ENCODE results near the gene CYSLTR1. TPM values are rescaled to one million over a fixed set of nuclear protein-coding genes. Genes with fewer than 3 reads are reported as not detected.

CYSLTR1 gene
- total RNA-seq, 1 donor from 2014 or later = 20.7 TPM

GRCh38 chrX:78326401-78326800 is 1.0 kb downstream of the CYSLTR1 start:
- no peak for DNase-seq
- no peak for ATAC-seq (ENCODE audit: low read depth)
- POLR2A ChIA-PET = interaction anchor here (0.6 kb wide), 1 partner anchor 54 kb away, joined by 3 read pairs; no protein-coding TSS in a partner anchor
- no peak for TF ChIP-seq CTCF (IDR thresholded peaks at IDR 0.05)
- no peaks in the 10 kb centered on the region for H3K27me3 Mint-ChIP-seq
- intact Hi-C loops (cut with micrococcal nuclease) = loop anchor here (5.0 to 10.0 kb wide), 7 partner anchors 54 to 936 kb away; partner anchors contain the start of genes COX7B, MAGT1, P2RY10 and PGK1
- H3K36me3 Mint-ChIP-seq (ENCODE audit: low read depth) = peaks cover 3% of the 10 kb centered on the region
- CTCF ChIA-PET = no interaction called here
- H3K4me1 Mint-ChIP-seq = peaks cover 75% of the 10 kb centered on the region
- H3K9me3 Mint-ChIP-seq = no peaks in the 10 kb centered on the region
- H3K27ac Mint-ChIP-seq = peak overlapping the region; percentile 94
- H3K4me3 Mint-ChIP-seq = peak overlapping the region; percentile 89

- CTCF ChIA-PET = no interaction called here
- no peaks in the 10 kb centered on the region for H3K9me3 Mint-ChIP-seq
- peak overlapping the region; percentile 52 for H3K4me3 Mint-ChIP-seq
- H3K27me3 Mint-ChIP-seq = no peaks in the 10 kb centered on the region
- POLR2A ChIA-PET = interaction anchor here (0.6 to 1.3 kb wide), 2 partner anchors 9 to 835 kb away, joined by 3 to 4 read pairs; no protein-coding TSS in a partner anchor
- H3K27ac Mint-ChIP-seq = peak overlapping the region; percentile 77
- intact Hi-C loops (cut with micrococcal nuclease) = loop anchor here (1.0 to 10.0 kb wide), 6 partner anchors 7 to 782 kb away; partner anchors contain the start of genes PGK1 and TAF9B
- peaks cover 61% of the 10 kb centered on the region for H3K4me1 Mint-ChIP-seq
- ATAC-seq (ENCODE audit: low read depth) (no peak), DNase-seq (no peak)
- peaks cover 11% of the 10 kb centered on the region for H3K36me3 Mint-ChIP-seq (ENCODE audit: low read depth)
- TF ChIP-seq CTCF (IDR thresholded peaks at IDR 0.05) = no peak
These were observed 4.5 kb downstream of the CYSLTR1 start for GRCh38 chrX:78322863-78323262.

- H3K27ac Mint-ChIP-seq = peak overlapping the region; percentile 77
- POLR2A ChIA-PET = interaction anchor here (1.3 kb wide), 1 partner anchor 10 kb away, joined by 4 read pairs; no protein-coding TSS in a partner anchor
- no peaks in the 10 kb centered on the region for H3K9me3 Mint-ChIP-seq
- peaks cover 11% of the 10 kb centered on the region for H3K36me3 Mint-ChIP-seq (ENCODE audit: low read depth)
- peaks cover 61% of the 10 kb centered on the region for H3K4me1 Mint-ChIP-seq
- DNase-seq (peak; percentile 24), ATAC-seq (ENCODE audit: low read depth) (peak; percentile 93)
- no peaks in the 10 kb centered on the region for H3K27me3 Mint-ChIP-seq
- intact Hi-C loops (cut with micrococcal nuclease) = loop anchor here (1.0 to 10.0 kb wide), 6 partner anchors 8 to 783 kb away; partner anchors contain the start of genes PGK1 and TAF9B
- no peak for TF ChIP-seq CTCF (IDR thresholded peaks at IDR 0.05)
- peak overlapping the region; percentile 41 for H3K4me3 Mint-ChIP-seq
- CTCF ChIA-PET = no interaction called here
These were observed 5.6 kb downstream of the CYSLTR1 start for GRCh38 chrX:78321809-78322208.

GRCh38 chrX:78316265-78316664 is 11.1 kb downstream of the CYSLTR1 start:
- no peaks in the 10 kb centered on the region for H3K27me3 Mint-ChIP-seq
- no peak overlapping the region for H3K4me3 Mint-ChIP-seq
- H3K9me3 Mint-ChIP-seq = no peaks in the 10 kb centered on the region
- POLR2A ChIA-PET = no interaction called here
- TF ChIP-seq CTCF (IDR thresholded peaks at IDR 0.05) = no peak
- CTCF ChIA-PET = no interaction called here
- peaks cover 38% of the 10 kb centered on the region for H3K36me3 Mint-ChIP-seq (ENCODE audit: low read depth)
- peak overlapping the region; percentile 72 for H3K27ac Mint-ChIP-seq
- ATAC-seq (ENCODE audit: low read depth) (no peak), DNase-seq (no peak)
- peaks cover 76% of the 10 kb centered on the region for H3K4me1 Mint-ChIP-seq
- intact Hi-C loops (cut with micrococcal nuclease) = no loop called here

- H3K27me3 Mint-ChIP-seq = no peaks in the 10 kb centered on the region
- peak overlapping the region; percentile 80 for H3K27ac Mint-ChIP-seq
- peaks cover 76% of the 10 kb centered on the region for H3K4me1 Mint-ChIP-seq
- ChIA-PET POLR2A (no interaction called here), CTCF (no interaction called here)
- H3K9me3 Mint-ChIP-seq = no peaks in the 10 kb centered on the region
- intact Hi-C loops (cut with micrococcal nuclease) = no loop called here
- no peak for TF ChIP-seq CTCF (IDR thresholded peaks at IDR 0.05)
- ATAC-seq (ENCODE audit: low read depth) (no peak), DNase-seq (no peak)
- no peak overlapping the region for H3K4me3 Mint-ChIP-seq
- peaks cover 37% of the 10 kb centered on the region for H3K36me3 Mint-ChIP-seq (ENCODE audit: low read depth)
These were observed 11.7 kb downstream of the CYSLTR1 start for GRCh38 chrX:78315745-78316144.

Measured in activated B cell treated with CpG ODN at 0.5 μM for 24 hours (primary cell).